ENCODE results near the gene GOLT1B.

Gene GOLT1B

GRCh38 chr12:21472197-21472823 lies 29.3 kb upstream of the GOLT1B start:
- Histone ChIP-seq H3K27ac (ENCODE audit: insufficient read depth in 1 of 2, low read depth in 1 of 2, low read length in 2 of 2, poor library complexity in 1 of 2, severe bottlenecking in 2 of 2) (no peak overlapping the region), H3K4me1 (ENCODE audit: control extremely low read depth in 1 of 4, control insufficient read depth in 4 of 4, insufficient read depth in 4 of 4, low read length in 3 of 4) (no peaks in the 10 kb centered on the region), H3K9me3 (ENCODE audit: control extremely low read depth in 1 of 5, control insufficient read depth in 4 of 5, insufficient read depth in 2 of 5, low read depth in 1 of 5, low read length in 4 of 5) (no peaks in the 10 kb centered on the region), H3K4me3 (ENCODE audit: control insufficient read depth in 1 of 7, extremely low read depth in 1 of 7, insufficient read depth in 4 of 7, low read depth in 2 of 7, low read length in 6 of 7) (no peak overlapping the region), H3K36me3 (ENCODE audit: control insufficient read depth in 4 of 4, insufficient read depth in 4 of 4, low read length in 3 of 4) (peaks cover 15 to 43% (median 31%) of the 10 kb centered on the region in 4 experiments), H3K27me3 (replicated peaks in 2 of 5; ENCODE audit: control insufficient read depth in 4 of 5, insufficient read depth in 5 of 5, low read length in 4 of 5) (no peaks in the 10 kb centered on the region)
- POLR2A ChIA-PET, result no interaction called here
- 100% methylated on average over 4 of the region's 7 CpGs for WGBS (ENCODE audit: insufficient coverage)
- no peak for DNase-seq
- CTCF ChIA-PET, result no interaction called here

GRCh38 chr12:21475552-21475951 lies 26.0 kb upstream of the GOLT1B start:
- no peak for DNase-seq
- CTCF ChIA-PET, result no interaction called here
- H3K27ac ChIP-seq (ENCODE audit: insufficient read depth in 1 of 2, low read depth in 1 of 2, low read length in 2 of 2, poor library complexity in 1 of 2, severe bottlenecking in 2 of 2), result no peak overlapping the region
- POLR2A ChIA-PET, result no interaction called here
- H3K4me1 ChIP-seq (ENCODE audit: control extremely low read depth in 1 of 4, control insufficient read depth in 4 of 4, insufficient read depth in 4 of 4, low read length in 3 of 4), result peaks cover 0 to 10% (median 3%) of the 10 kb centered on the region in 4 experiments
- H3K36me3 ChIP-seq (ENCODE audit: control insufficient read depth in 4 of 4, insufficient read depth in 4 of 4, low read length in 3 of 4), result peaks cover 14 to 54% (median 30%) of the 10 kb centered on the region in 4 experiments
- no peak overlapping the region for H3K4me3 ChIP-seq (ENCODE audit: control insufficient read depth in 1 of 7, extremely low read depth in 1 of 7, insufficient read depth in 4 of 7, low read depth in 2 of 7, low read length in 6 of 7)
- no peaks in the 10 kb centered on the region for H3K27me3 ChIP-seq (replicated peaks in 2 of 5; ENCODE audit: control insufficient read depth in 4 of 5, insufficient read depth in 5 of 5, low read length in 4 of 5)
- no CpG with 5 or more reads among the region's 1 CpG for WGBS (ENCODE audit: insufficient coverage)
- H3K9me3 ChIP-seq (ENCODE audit: control extremely low read depth in 1 of 5, control insufficient read depth in 4 of 5, insufficient read depth in 2 of 5, low read depth in 1 of 5, low read length in 4 of 5), result no peaks in the 10 kb centered on the region

- H3K4me1 ChIP-seq (ENCODE audit: control extremely low read depth in 1 of 4, control insufficient read depth in 4 of 4, insufficient read depth in 4 of 4, low read length in 3 of 4), result peaks cover 0 to 10% (median 3%) of the 10 kb centered on the region in 4 experiments
- peaks cover 12 to 54% (median 33%) of the 10 kb centered on the region in 4 experiments for H3K36me3 ChIP-seq (ENCODE audit: control insufficient read depth in 4 of 4, insufficient read depth in 4 of 4, low read length in 3 of 4)
- no peaks in the 10 kb centered on the region for H3K27me3 ChIP-seq (replicated peaks in 2 of 5; ENCODE audit: control insufficient read depth in 4 of 5, insufficient read depth in 5 of 5, low read length in 4 of 5)
- no peaks in the 10 kb centered on the region for H3K9me3 ChIP-seq (ENCODE audit: control extremely low read depth in 1 of 5, control insufficient read depth in 4 of 5, insufficient read depth in 2 of 5, low read depth in 1 of 5, low read length in 4 of 5)
- ChIA-PET CTCF (no interaction called here), POLR2A (no interaction called here)
- no peak overlapping the region for H3K4me3 ChIP-seq (ENCODE audit: control insufficient read depth in 1 of 7, extremely low read depth in 1 of 7, insufficient read depth in 4 of 7, low read depth in 2 of 7, low read length in 6 of 7)
- WGBS (ENCODE audit: insufficient coverage), result 100% methylated on average over 1 of the region's 3 CpGs
- no peak overlapping the region for H3K27ac ChIP-seq (ENCODE audit: insufficient read depth in 1 of 2, low read depth in 1 of 2, low read length in 2 of 2, poor library complexity in 1 of 2, severe bottlenecking in 2 of 2)
- DNase-seq, result no peak
Observed at GRCh38 chr12:21476949-21477348, 24.6 kb upstream of the GOLT1B start.

- H3K36me3 ChIP-seq (ENCODE audit: control insufficient read depth in 4 of 4, insufficient read depth in 4 of 4, low read length in 3 of 4), result peaks cover 6 to 59% (median 32%) of the 10 kb centered on the region in 4 experiments
- H3K27me3 ChIP-seq (replicated peaks in 2 of 5; ENCODE audit: control insufficient read depth in 4 of 5, insufficient read depth in 5 of 5, low read length in 4 of 5), result no peaks in the 10 kb centered on the region
- peak in 1 of 3 donors; percentile 52 for DNase-seq
- ChIA-PET CTCF (interaction anchor here (0.6 to 1.4 kb wide), 8 partner anchors 11 to 512 kb away, joined by 3 to 4 read pairs (median 3); no protein-coding TSS in a partner anchor), POLR2A (interaction anchor here (0.6 kb wide), 1 partner anchor 234 kb away, joined by 6 read pairs; no protein-coding TSS in a partner anchor)
- peaks cover 0 to 10% (median 3%) of the 10 kb centered on the region in 4 experiments for H3K4me1 ChIP-seq (ENCODE audit: control extremely low read depth in 1 of 4, control insufficient read depth in 4 of 4, insufficient read depth in 4 of 4, low read length in 3 of 4)
- H3K27ac ChIP-seq (ENCODE audit: insufficient read depth in 1 of 2, low read depth in 1 of 2, low read length in 2 of 2, poor library complexity in 1 of 2, severe bottlenecking in 2 of 2), result no peak overlapping the region
- H3K4me3 ChIP-seq (ENCODE audit: control insufficient read depth in 1 of 7, extremely low read depth in 1 of 7, insufficient read depth in 4 of 7, low read depth in 2 of 7, low read length in 6 of 7), result peak overlapping the region in 1 of 7 experiments; percentile 23
- H3K9me3 ChIP-seq (ENCODE audit: control extremely low read depth in 1 of 5, control insufficient read depth in 4 of 5, insufficient read depth in 2 of 5, low read depth in 1 of 5, low read length in 4 of 5), result no peaks in the 10 kb centered on the region
- WGBS (ENCODE audit: insufficient coverage), result 61% methylated on average over 7 of the region's 10 CpGs
Observed at GRCh38 chr12:21478756-21479455, 22.7 kb upstream of the GOLT1B start.

GRCh38 chr12:21483531-21483930 lies 18.1 kb upstream of the GOLT1B start:
- no peak for DNase-seq
- ChIA-PET POLR2A (no interaction called here), CTCF (no interaction called here)
- H3K36me3 ChIP-seq (ENCODE audit: control insufficient read depth in 4 of 4, insufficient read depth in 4 of 4, low read length in 3 of 4), result peaks cover 8 to 50% (median 35%) of the 10 kb centered on the region in 4 experiments
- no peak overlapping the region for H3K4me3 ChIP-seq (ENCODE audit: control insufficient read depth in 1 of 7, extremely low read depth in 1 of 7, insufficient read depth in 4 of 7, low read depth in 2 of 7, low read length in 6 of 7)
- no CpG with 5 or more reads among the region's 3 CpGs for WGBS (ENCODE audit: insufficient coverage)
- H3K27ac ChIP-seq (ENCODE audit: insufficient read depth in 1 of 2, low read depth in 1 of 2, low read length in 2 of 2, poor library complexity in 1 of 2, severe bottlenecking in 2 of 2), result no peak overlapping the region
- no peaks in the 10 kb centered on the region for H3K9me3 ChIP-seq (ENCODE audit: control extremely low read depth in 1 of 5, control insufficient read depth in 4 of 5, insufficient read depth in 2 of 5, low read depth in 1 of 5, low read length in 4 of 5)
- H3K4me1 ChIP-seq (ENCODE audit: control extremely low read depth in 1 of 4, control insufficient read depth in 4 of 4, insufficient read depth in 4 of 4, low read length in 3 of 4), result peaks cover 0 to 6% (median 2%) of the 10 kb centered on the region in 4 experiments
- H3K27me3 ChIP-seq (replicated peaks in 2 of 5; ENCODE audit: control insufficient read depth in 4 of 5, insufficient read depth in 5 of 5, low read length in 4 of 5), result no peaks in the 10 kb centered on the region

GRCh38 chr12:21485998-21486397 lies 15.6 kb upstream of the GOLT1B start:
- Histone ChIP-seq H3K4me1 (ENCODE audit: control extremely low read depth in 1 of 4, control insufficient read depth in 4 of 4, insufficient read depth in 4 of 4, low read length in 3 of 4) (no peaks in the 10 kb centered on the region), H3K36me3 (ENCODE audit: control insufficient read depth in 4 of 4, insufficient read depth in 4 of 4, low read length in 3 of 4) (peaks cover 12 to 48% (median 32%) of the 10 kb centered on the region in 4 experiments), H3K4me3 (ENCODE audit: control insufficient read depth in 1 of 7, extremely low read depth in 1 of 7, insufficient read depth in 4 of 7, low read depth in 2 of 7, low read length in 6 of 7) (no peak overlapping the region), H3K9me3 (ENCODE audit: control extremely low read depth in 1 of 5, control insufficient read depth in 4 of 5, insufficient read depth in 2 of 5, low read depth in 1 of 5, low read length in 4 of 5) (no peaks in the 10 kb centered on the region), H3K27me3 (replicated peaks in 2 of 5; ENCODE audit: control insufficient read depth in 4 of 5, insufficient read depth in 5 of 5, low read length in 4 of 5) (no peaks in the 10 kb centered on the region), H3K27ac (ENCODE audit: insufficient read depth in 1 of 2, low read depth in 1 of 2, low read length in 2 of 2, poor library complexity in 1 of 2, severe bottlenecking in 2 of 2) (no peak overlapping the region)
- ChIA-PET CTCF (no interaction called here), POLR2A (no interaction called here)
- no peak for DNase-seq

GRCh38 chr12:21499765-21500164 lies 1.8 kb upstream of the GOLT1B start:
- WGBS (ENCODE audit: insufficient coverage), result 100% methylated on average over 1 of the region's 2 CpGs
- ChIA-PET CTCF (no interaction called here), POLR2A (no interaction called here)
- no peak for DNase-seq
- no peak overlapping the region for H3K4me3 ChIP-seq (ENCODE audit: control insufficient read depth in 1 of 7, extremely low read depth in 1 of 7, insufficient read depth in 4 of 7, low read depth in 2 of 7, low read length in 6 of 7)
- H3K27me3 ChIP-seq (replicated peaks in 2 of 5; ENCODE audit: control insufficient read depth in 4 of 5, insufficient read depth in 5 of 5, low read length in 4 of 5), result no peaks in the 10 kb centered on the region
- H3K4me1 ChIP-seq (ENCODE audit: control extremely low read depth in 1 of 4, control insufficient read depth in 4 of 4, insufficient read depth in 4 of 4, low read length in 3 of 4), result peaks cover 12 to 31% (median 21%) of the 10 kb centered on the region in 4 experiments
- H3K27ac ChIP-seq (ENCODE audit: insufficient read depth in 1 of 2, low read depth in 1 of 2, low read length in 2 of 2, poor library complexity in 1 of 2, severe bottlenecking in 2 of 2), result no peak overlapping the region
- H3K9me3 ChIP-seq (ENCODE audit: control extremely low read depth in 1 of 5, control insufficient read depth in 4 of 5, insufficient read depth in 2 of 5, low read depth in 1 of 5, low read length in 4 of 5), result no peaks in the 10 kb centered on the region
- H3K36me3 ChIP-seq (ENCODE audit: control insufficient read depth in 4 of 4, insufficient read depth in 4 of 4, low read length in 3 of 4), result peaks cover 13 to 32% (median 23%) of the 10 kb centered on the region in 4 experiments
